Stimulated activated CD8-positive, alpha-beta memory T cell treated with anti-CD3 and anti-CD28 coated beads, Interleukin-12 subunit alpha, Interleukin-12 subunit beta, amount 100 ng/mL, for 24 hours (primary cell): ENCODE measurements around the gene TTC28.

Source experiments
- DNase-seq: peaks from one replicate; pipeline ENCODE4 v3.0.0-alpha.2; 2020; ENCODE audit errors: extremely low read depth

Gene TTC28

GRCh38 chr22:28283068-28283654, 396.5 kb downstream of the TTC28 start:
- DNase-seq: no peak

GRCh38 chr22:28282405-28283067, 397.1 kb downstream of the TTC28 start:
- DNase-seq: no peak

- DNase-seq: no peak
These were observed 399.8 kb downstream of the TTC28 start for GRCh38 chr22:28279888-28280287.

GRCh38 chr22:28269277-28269676, 410.4 kb downstream of the TTC28 start:
- no peak for DNase-seq

GRCh38 chr22:28268850-28269249, 410.8 kb downstream of the TTC28 start:
- DNase-seq: no peak

- no peak for DNase-seq
These were observed 411.5 kb downstream of the TTC28 start for GRCh38 chr22:28268171-28268570.

- no peak for DNase-seq
These were observed 419.0 kb downstream of the TTC28 start for GRCh38 chr22:28260619-28261018.

GRCh38 chr22:28259774-28260312, 419.8 kb downstream of the TTC28 start:
- DNase-seq: no peak

GRCh38 chr22:28254396-28254795, 425.2 kb downstream of the TTC28 start:
- DNase-seq: no peak

- no peak for DNase-seq
These were observed 427.1 kb downstream of the TTC28 start for GRCh38 chr22:28252539-28252938.

- DNase-seq: no peak
These were observed 429.5 kb downstream of the TTC28 start for GRCh38 chr22:28250036-28250695.

- DNase-seq: no peak
These were observed 430.2 kb downstream of the TTC28 start for GRCh38 chr22:28249402-28249801.

GRCh38 chr22:28247667-28248363, 431.8 kb downstream of the TTC28 start:
- no peak for DNase-seq

- no peak for DNase-seq
These were observed 432.5 kb downstream of the TTC28 start for GRCh38 chr22:28247136-28247535.

- no peak for DNase-seq
These were observed 433.2 kb downstream of the TTC28 start for GRCh38 chr22:28246397-28246796.

- no peak for DNase-seq
These were observed 433.9 kb downstream of the TTC28 start for GRCh38 chr22:28245579-28246224.

GRCh38 chr22:28244757-28245156, 434.9 kb downstream of the TTC28 start:
- DNase-seq: no peak

GRCh38 chr22:28243539-28243938, 436.1 kb downstream of the TTC28 start:
- DNase-seq: no peak

- no peak for DNase-seq
These were observed 437.9 kb downstream of the TTC28 start for GRCh38 chr22:28241656-28242290.

- no peak for DNase-seq
These were observed 439.7 kb downstream of the TTC28 start for GRCh38 chr22:28239941-28240340.

- no peak for DNase-seq
These were observed 441.9 kb downstream of the TTC28 start for GRCh38 chr22:28237783-28238182.
